ENCODE measurements around the gene PITX1.

DNA sequence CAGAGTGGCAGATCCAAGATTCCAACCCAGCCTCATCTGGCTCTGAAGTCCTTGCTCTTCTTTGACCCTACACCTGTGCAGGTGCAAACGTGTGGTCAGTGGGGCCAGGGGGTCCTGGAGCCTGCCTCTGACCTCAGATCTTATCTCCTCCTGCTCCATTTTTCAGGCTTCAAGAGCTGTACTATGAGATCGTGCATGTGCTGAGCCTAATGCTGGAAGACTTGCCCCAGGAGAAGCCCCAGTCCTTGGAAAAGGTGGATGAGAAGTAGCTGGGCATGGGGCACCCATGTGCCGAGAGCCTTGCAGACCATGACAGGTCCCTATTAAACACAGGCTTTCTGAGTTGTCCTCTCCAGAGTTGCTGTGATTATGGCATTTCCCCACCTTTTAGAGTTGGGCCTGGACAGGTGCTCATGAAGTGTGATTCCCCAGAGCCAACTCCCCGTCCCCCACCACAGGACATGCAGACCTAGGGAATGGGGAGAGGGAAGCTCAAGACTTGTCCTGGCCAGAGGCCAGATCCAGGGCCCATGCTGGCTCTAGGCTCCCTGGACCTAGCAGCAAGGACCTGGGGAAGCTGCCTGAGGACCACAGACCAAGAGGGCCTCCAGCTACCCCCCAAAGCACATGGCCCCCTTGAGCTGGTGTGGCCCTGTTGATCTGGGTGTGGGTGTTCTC, 22.5 kb downstream of the PITX1 start:
- TF ChIP-seq, protein P1, sequence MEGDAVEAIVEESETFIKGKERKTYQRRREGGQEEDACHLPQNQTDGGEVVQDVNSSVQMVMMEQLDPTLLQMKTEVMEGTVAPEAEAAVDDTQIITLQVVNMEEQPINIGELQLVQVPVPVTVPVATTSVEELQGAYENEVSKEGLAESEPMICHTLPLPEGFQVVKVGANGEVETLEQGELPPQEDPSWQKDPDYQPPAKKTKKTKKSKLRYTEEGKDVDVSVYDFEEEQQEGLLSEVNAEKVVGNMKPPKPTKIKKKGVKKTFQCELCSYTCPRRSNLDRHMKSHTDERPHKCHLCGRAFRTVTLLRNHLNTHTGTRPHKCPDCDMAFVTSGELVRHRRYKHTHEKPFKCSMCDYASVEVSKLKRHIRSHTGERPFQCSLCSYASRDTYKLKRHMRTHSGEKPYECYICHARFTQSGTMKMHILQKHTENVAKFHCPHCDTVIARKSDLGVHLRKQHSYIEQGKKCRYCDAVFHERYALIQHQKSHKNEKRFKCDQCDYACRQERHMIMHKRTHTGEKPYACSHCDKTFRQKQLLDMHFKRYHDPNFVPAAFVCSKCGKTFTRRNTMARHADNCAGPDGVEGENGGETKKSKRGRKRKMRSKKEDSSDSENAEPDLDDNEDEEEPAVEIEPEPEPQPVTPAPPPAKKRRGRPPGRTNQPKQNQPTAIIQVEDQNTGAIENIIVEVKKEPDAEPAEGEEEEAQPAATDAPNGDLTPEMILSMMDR (IDR thresholded peaks at IDR 0.05): no peak
- TF ChIP-seq POLR2A (IDR thresholded peaks at IDR 0.05): no peak
